HepG2 (cell line): ENCODE measurements around the gene CEP55. TPM values are rescaled to one million over a fixed set of nuclear protein-coding genes. Genes with fewer than 3 reads are reported as not detected.
A peak's percentile ranks its signal among the peaks of the same experiment; 100 is the strongest.

Experiments
- HNF4A ChIP-seq: sonication (generic); formaldehyde crosslinking; IDR thresholded peaks from 2 replicates; pipeline ENCODE4 v1.4.0; 2020; ENCODE audit warnings: missing genetic modification reagents
- IRF2 ChIP-seq: IDR thresholded peaks from 2 replicates; pipeline ENCODE4 v1.6.1; 2018; ENCODE audit warnings: missing genetic modification reagents, missing compliant biosample characterization
- MAFK ChIP-seq, 2 experiments: IDR thresholded peaks in 1 of 2; conservative IDR thresholded peaks in 1 of 2; 2 replicates each; pipeline ENCODE4 v1.6.1; 2011; ENCODE audit warnings: improper control_type of control experiment in 2 of 2, low read length in 2 of 2
- NCOA5 ChIP-seq: sonication (generic); formaldehyde crosslinking; IDR thresholded peaks from 2 replicates; pipeline ENCODE4 v1.4.0; 2020; ENCODE audit warnings: missing genetic modification reagents
- NFIB ChIP-seq: sonication (generic); formaldehyde crosslinking; IDR thresholded peaks from 2 replicates; pipeline ENCODE4 v1.9.0; 2021; ENCODE audit warnings: missing genetic modification reagents, mild to moderate bottlenecking, borderline replicate concordance
- ZC3H13 ChIP-seq: sonication (generic); formaldehyde crosslinking; IDR thresholded peaks from 2 replicates; pipeline ENCODE4 v1.8.1; 2023; ENCODE audit warnings: mild to moderate bottlenecking, missing genetic modification reagents, moderate library complexity
- ZFP36L2 ChIP-seq: sonication (generic); formaldehyde crosslinking; IDR thresholded peaks from 2 replicates; pipeline ENCODE4 v1.4.0; 2020; ENCODE audit warnings: missing genetic modification reagents
- ZNF205 ChIP-seq: IDR thresholded peaks from 2 replicates; pipeline ENCODE4 v1.6.1; 2018; ENCODE audit warnings: missing biosample characterization, missing genetic modification reagents
- ZNF235 ChIP-seq: sonication (generic); formaldehyde crosslinking; IDR thresholded peaks from 2 replicates; pipeline ENCODE4 v1.8.1; 2023; ENCODE audit warnings: mild to moderate bottlenecking, missing genetic modification reagents, borderline replicate concordance
- ZNF569 ChIP-seq: sonication (generic); formaldehyde crosslinking; IDR thresholded peaks from 2 replicates; pipeline ENCODE4 v1.5.0; 2020; ENCODE audit warnings: mild to moderate bottlenecking, missing genetic modification reagents, moderate library complexity, borderline replicate concordance
- ZSCAN12 ChIP-seq: sonication (generic); formaldehyde crosslinking; IDR thresholded peaks from 2 replicates; pipeline ENCODE4 v1.9.0; 2021; ENCODE audit warnings: mild to moderate bottlenecking, missing genetic modification reagents
- polyA plus RNA-seq, 8 experiments: library from polyadenylated mRNA; depleted of rRNA in 3 of 8; stranded (reverse) in 7 of 8; unstranded in 1 of 8; fragments of >200 nt; fragmentation: Illumina TruSeq in 4 of 8; extraction: Trizol in 4 of 8; gene quantifications; 2 replicates each; pipeline versions ENCODE4 v1.2.1 to v1.2.3, GENCODE V29; 2011 to 2016; ENCODE audit warnings: low read depth in 4 of 8, missing spikeins in 1 of 8, mixed read lengths in 1 of 8; ENCODE audit not compliant: insufficient read depth in 1 of 8
- total RNA-seq, 5 experiments: library from RNA; depleted of rRNA; stranded (reverse); fragments of >200 nt; fragmentation: Illumina TruSeq; extraction: Trizol; gene quantifications; 2 replicates each; pipeline ENCODE4 v1.2.3, GENCODE V29; 2016; ENCODE audit warnings: low read depth in 1 of 5
- TF ChIP-seq, protein P1 (sequence below): sonication (generic); formaldehyde crosslinking; IDR thresholded peaks from 2 replicates; pipeline ENCODE4; 2020; ENCODE audit warnings: missing genetic modification reagents, mild to moderate bottlenecking, borderline replicate concordance
- TF ChIP-seq, protein P2 (sequence below): sonication (generic); formaldehyde crosslinking; conservative IDR thresholded peaks from 2 replicates; pipeline ENCODE4 v1.4.0; 2020; ENCODE audit warnings: missing genetic modification reagents
- TF ChIP-seq, protein P3 (sequence below): sonication (generic); formaldehyde crosslinking; IDR thresholded peaks from 2 replicates; pipeline ENCODE4 v1.9.0; 2021; ENCODE audit warnings: missing genetic modification reagents, mild to moderate bottlenecking, borderline replicate concordance
- TF ChIP-seq, protein P4 (sequence below): IDR thresholded peaks from 2 replicates; pipeline ENCODE4 v1.6.1; 2016; ENCODE audit warnings: control low read depth
- TF ChIP-seq, protein P5 (sequence below): sonication (generic); formaldehyde crosslinking; IDR thresholded peaks from 2 replicates; pipeline ENCODE4 v1.4.0; 2020; ENCODE audit warnings: missing genetic modification reagents
- TF ChIP-seq, protein P6 (sequence below): sonication (generic); formaldehyde crosslinking; IDR thresholded peaks from 2 replicates; pipeline ENCODE4 v1.8.0; 2022; ENCODE audit warnings: mild to moderate bottlenecking, missing genetic modification reagents, moderate library complexity

CEP55 gene
- total and polyA plus RNA-seq, 2 of the 13 experiments (the other 11 are each of a cell fraction or from before 2014, with no cell fraction given) = 6.5 to 17.1 TPM

DNA sequence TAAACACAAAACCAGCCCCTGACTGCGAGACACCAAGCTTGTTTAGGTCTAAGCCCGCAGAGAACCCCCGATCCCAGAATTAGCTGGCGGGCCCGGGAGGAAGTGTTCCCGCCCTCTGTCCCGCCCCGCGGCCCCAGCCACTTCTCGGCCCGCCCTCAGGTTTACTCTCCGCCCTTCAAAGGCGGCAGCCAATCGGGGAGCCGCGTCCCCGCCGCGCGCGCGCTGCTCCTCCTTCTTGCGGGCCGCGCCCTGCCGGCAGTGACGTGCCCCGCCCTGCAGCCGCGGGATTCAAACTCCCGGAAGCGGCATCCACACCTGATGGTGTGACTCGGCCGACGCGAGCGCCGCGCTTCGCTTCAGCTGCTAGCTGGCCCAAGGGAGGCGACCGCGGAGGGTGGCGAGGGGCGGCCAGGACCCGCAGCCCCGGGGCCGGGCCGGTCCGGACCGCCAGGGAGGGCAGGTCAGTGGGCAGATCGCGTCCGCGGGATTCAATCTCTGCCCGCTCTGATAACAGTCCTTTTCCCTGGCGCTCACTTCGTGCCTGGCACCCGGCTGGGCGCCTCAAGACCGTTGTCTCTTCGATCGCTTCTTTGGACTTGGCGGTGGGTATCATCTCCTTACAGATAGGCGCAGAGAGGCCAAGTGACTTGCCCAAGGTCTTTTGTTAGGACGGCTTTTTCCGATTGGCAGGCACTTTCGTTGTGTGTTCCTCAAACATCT is at the start of gene CEP55 (continued):
- TF ChIP-seq, protein P1, sequence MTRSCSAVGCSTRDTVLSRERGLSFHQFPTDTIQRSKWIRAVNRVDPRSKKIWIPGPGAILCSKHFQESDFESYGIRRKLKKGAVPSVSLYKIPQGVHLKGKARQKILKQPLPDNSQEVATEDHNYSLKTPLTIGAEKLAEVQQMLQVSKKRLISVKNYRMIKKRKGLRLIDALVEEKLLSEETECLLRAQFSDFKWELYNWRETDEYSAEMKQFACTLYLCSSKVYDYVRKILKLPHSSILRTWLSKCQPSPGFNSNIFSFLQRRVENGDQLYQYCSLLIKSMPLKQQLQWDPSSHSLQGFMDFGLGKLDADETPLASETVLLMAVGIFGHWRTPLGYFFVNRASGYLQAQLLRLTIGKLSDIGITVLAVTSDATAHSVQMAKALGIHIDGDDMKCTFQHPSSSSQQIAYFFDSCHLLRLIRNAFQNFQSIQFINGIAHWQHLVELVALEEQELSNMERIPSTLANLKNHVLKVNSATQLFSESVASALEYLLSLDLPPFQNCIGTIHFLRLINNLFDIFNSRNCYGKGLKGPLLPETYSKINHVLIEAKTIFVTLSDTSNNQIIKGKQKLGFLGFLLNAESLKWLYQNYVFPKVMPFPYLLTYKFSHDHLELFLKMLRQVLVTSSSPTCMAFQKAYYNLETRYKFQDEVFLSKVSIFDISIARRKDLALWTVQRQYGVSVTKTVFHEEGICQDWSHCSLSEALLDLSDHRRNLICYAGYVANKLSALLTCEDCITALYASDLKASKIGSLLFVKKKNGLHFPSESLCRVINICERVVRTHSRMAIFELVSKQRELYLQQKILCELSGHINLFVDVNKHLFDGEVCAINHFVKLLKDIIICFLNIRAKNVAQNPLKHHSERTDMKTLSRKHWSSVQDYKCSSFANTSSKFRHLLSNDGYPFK (CRISPR knock-in tag) = peak; percentile 45; the same call in 1 of the 2 replicates
- TF ChIP-seq HNF4A (CRISPR knock-in tag) (no peak), ZNF235 (no peak), NCOA5 (CRISPR knock-in tag) (no peak), ZFP36L2 (no peak), IRF2 (no peak), ZC3H13 (CRISPR knock-in tag) (peak; percentile 93), ZSCAN12 (CRISPR knock-in tag) (no peak), ZNF205 (CRISPR knock-in tag) (no peak), ZNF569 (CRISPR knock-in tag) (no peak), NFIB (CRISPR knock-in tag) (no peak), MAFK (conservative IDR thresholded peaks at IDR 0.05 in 1 of 2, IDR thresholded peaks at IDR 0.05 in 1 of 2; ENCODE audit: low read length in 2 of 2) (no peak)
- TF ChIP-seq, protein P2, sequence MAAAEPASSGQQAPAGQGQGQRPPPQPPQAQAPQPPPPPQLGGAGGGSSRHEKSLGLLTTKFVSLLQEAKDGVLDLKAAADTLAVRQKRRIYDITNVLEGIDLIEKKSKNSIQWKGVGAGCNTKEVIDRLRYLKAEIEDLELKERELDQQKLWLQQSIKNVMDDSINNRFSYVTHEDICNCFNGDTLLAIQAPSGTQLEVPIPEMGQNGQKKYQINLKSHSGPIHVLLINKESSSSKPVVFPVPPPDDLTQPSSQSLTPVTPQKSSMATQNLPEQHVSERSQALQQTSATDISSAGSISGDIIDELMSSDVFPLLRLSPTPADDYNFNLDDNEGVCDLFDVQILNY (CRISPR knock-in tag) = peak; percentile 99
- TF ChIP-seq, protein P3, sequence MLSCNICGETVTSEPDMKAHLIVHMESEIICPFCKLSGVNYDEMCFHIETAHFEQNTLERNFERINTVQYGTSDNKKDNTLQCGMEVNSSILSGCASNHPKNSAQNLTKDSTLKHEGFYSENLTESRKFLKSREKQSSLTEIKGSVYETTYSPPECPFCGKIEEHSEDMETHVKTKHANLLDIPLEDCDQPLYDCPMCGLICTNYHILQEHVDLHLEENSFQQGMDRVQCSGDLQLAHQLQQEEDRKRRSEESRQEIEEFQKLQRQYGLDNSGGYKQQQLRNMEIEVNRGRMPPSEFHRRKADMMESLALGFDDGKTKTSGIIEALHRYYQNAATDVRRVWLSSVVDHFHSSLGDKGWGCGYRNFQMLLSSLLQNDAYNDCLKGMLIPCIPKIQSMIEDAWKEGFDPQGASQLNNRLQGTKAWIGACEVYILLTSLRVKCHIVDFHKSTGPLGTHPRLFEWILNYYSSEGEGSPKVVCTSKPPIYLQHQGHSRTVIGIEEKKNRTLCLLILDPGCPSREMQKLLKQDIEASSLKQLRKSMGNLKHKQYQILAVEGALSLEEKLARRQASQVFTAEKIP = no peak
- TF ChIP-seq, protein P4, sequence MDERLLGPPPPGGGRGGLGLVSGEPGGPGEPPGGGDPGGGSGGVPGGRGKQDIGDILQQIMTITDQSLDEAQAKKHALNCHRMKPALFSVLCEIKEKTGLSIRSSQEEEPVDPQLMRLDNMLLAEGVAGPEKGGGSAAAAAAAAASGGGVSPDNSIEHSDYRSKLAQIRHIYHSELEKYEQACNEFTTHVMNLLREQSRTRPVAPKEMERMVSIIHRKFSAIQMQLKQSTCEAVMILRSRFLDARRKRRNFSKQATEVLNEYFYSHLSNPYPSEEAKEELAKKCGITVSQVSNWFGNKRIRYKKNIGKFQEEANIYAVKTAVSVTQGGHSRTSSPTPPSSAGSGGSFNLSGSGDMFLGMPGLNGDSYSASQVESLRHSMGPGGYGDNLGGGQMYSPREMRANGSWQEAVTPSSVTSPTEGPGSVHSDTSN = no peak
- TF ChIP-seq, protein P5, sequence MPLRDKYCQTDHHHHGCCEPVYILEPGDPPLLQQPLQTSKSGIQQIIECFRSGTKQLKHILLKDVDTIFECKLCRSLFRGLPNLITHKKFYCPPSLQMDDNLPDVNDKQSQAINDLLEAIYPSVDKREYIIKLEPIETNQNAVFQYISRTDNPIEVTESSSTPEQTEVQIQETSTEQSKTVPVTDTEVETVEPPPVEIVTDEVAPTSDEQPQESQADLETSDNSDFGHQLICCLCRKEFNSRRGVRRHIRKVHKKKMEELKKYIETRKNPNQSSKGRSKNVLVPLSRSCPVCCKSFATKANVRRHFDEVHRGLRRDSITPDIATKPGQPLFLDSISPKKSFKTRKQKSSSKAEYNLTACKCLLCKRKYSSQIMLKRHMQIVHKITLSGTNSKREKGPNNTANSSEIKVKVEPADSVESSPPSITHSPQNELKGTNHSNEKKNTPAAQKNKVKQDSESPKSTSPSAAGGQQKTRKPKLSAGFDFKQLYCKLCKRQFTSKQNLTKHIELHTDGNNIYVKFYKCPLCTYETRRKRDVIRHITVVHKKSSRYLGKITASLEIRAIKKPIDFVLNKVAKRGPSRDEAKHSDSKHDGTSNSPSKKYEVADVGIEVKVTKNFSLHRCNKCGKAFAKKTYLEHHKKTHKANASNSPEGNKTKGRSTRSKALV (CRISPR knock-in tag) = no peak
- TF ChIP-seq, protein P6, sequence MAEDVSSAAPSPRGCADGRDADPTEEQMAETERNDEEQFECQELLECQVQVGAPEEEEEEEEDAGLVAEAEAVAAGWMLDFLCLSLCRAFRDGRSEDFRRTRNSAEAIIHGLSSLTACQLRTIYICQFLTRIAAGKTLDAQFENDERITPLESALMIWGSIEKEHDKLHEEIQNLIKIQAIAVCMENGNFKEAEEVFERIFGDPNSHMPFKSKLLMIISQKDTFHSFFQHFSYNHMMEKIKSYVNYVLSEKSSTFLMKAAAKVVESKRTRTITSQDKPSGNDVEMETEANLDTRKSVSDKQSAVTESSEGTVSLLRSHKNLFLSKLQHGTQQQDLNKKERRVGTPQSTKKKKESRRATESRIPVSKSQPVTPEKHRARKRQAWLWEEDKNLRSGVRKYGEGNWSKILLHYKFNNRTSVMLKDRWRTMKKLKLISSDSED (CRISPR knock-in tag) = 0 out of 2 replicates have a peak, but pooled peaks have one; percentile 79
